Stimulated activated CD8-positive, alpha-beta memory T cell treated with anti-CD3 and anti-CD28 coated beads, Interleukin-15, amount 100 ng/mL, for 48 hours (primary cell): ENCODE results near the gene LTBP4.

Experiments used
- DNase-seq, 2 donors: peaks; one replicate each; pipeline ENCODE4 v3.0.0-alpha.2; 2020; ENCODE audit warnings: low read depth in 2 of 2

Gene LTBP4

DNA sequence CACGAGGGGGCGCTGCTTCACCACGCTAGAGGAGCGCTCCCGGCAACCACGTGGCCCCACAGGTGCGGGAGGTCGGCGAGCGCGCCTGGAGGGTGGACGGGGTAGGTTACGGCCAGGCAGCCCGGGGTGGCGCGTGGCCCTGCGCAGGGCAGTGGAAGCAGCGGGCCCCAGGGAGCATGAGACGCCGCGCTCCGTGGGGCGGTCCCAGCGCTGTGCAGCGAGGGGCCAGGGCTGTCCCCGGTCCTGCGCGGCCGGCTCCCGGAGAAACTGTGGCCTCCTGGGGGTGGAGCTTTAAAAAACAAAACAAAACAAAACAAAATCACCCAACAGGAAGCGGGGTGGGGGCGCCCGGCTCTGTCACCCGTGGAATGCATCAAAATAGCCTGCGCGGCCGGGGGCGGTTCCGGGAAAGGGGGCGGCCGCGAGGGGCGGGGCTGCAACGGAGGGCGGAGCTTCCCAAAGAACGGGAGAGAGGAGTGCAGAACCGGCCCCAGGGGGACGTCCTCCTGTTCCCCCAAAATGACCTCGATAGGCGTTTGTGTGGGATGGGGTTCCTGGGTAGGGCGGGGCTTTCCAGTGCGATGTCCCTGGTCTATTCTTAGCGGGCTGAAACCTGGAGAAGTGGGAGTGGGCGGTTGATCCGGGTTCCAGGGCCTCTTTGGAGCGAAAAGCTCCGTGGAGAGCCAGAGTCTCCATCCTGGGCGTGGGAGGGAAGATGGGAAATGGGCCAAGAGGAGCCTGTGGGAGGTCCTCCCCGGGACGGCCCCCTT, 61.9 kb downstream of the LTBP4 start:
- DNase-seq = peak; percentile 80 to 83

DNA sequence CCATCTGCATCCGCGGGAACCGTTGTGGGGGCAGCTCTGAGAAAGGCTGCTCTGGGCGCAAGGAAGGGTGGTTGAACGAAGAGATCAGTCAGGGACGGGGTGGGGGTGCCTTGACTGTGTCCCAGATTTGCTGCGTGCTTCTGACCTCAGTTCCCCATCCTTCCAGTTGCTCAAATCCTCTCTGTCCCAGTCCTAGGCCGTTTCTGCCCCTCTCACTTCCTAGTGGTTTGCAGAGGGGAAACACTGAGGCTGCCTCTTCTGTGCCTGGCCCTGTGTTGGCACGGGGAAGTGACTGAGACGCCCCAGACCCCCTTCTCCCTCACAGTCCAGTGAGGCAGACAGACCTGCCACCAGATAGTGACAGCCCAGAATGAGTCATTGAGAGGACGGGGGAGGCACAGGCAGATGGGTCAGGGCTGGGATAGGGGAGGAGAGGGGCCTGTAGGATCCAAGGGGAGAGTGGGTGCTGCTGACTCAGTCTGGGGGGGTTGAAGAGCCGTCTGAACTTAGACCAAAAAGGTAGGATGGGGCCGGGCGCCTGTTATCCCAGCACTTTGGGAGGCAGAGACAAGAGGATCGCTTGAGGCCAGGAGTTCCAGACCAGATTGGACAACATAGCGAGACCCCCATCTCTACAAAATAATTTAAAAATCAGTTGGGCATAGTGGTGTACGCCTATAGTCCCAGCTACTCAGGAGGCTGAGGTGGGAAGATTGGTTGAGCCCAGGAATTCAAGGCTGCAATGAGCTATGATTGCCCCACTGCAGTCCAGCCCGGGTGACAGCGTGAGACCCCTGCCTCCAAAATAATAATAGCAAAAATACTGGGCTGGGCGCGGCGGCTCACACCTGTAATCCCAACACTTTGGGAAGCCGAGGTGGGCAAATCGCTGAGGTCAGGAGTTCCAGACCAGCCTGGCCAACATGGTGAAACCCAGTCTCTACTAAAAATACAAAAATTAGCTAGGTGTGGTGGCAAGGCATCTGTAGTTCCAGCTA, 62.8 kb downstream of the LTBP4 start:
- no peak for DNase-seq

DNA sequence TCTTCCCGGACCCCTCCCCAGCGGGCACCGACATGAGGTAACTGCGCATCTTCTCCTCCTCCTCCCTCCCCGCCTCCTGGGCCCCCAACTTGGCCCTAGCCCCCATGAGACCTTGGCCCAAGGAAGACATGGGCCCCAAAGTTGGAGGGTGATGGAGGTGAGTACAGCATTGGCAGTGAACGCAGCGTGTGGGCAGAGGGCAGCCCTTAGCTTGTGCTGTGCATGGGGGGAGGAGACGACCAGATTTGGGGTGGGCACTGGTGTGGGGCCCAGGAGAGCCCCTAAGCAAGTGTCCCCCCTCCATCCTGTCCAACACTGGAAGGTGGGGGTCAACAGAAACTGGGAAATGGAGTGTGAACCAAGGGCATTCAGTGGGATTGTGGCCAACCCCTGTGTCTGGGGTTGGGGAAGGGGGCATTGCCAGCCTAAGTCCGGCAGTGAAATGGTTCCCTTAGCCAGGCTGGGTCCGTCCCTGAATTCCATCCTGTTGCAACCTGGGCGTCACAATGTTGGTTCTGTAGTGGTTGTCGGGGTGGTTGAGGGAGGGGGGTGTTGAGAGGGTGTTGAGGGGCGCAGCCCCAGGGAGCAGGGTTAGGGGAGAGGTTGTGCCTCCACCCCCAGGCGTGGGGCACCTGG, 65.8 kb downstream of the LTBP4 start:
- DNase-seq = no peak

DNA sequence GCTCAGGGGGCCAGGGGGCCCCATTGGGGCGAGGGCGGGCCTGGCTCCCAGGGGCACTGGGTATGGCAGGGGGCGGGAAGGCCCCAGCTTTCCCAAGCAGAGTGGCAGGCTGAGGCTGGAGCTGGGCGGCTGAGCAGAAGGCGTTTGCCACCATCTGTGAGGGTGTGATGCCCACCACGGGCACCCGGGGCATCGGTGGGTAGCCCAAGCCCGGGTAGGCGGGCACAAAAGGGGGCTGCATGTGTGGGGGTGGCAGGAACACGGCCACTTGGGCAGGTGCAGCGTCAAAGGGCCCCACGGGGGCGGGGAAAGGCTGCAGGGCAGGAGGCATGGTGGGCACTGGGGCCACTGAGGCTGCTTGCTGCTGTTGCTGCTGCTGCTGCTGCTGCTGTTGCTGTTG, 66.4 kb downstream of the LTBP4 start:
- no peak for DNase-seq

DNA sequence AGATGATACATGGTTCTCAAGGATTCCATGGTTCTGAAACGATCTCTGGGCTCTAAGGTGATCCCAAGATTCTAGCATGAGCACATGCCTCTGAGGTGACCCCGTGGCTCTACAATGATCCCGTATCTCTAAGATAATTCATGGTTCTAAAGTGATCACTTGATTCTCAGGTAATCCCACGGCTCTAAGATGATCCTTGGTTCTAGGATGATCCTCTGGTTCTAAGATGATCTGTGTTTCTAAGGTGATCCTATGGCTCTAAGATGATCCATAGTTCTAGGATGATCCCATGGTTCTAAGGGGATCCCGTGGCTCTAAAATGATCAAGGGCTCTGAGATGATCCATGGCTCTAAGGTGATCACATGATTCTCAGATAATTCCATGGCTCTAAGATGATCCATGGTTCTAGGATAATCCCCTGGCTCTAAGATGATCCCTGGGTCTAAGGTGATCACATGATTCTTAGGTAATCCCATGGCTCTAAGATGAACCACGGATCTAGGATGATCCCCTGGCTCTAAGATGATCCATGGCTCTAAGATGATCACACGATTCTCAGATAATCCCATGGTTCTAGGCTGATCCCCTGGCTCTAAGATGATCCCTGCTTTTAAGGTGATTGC, 67.9 kb downstream of the LTBP4 start:
- DNase-seq = no peak

DNA sequence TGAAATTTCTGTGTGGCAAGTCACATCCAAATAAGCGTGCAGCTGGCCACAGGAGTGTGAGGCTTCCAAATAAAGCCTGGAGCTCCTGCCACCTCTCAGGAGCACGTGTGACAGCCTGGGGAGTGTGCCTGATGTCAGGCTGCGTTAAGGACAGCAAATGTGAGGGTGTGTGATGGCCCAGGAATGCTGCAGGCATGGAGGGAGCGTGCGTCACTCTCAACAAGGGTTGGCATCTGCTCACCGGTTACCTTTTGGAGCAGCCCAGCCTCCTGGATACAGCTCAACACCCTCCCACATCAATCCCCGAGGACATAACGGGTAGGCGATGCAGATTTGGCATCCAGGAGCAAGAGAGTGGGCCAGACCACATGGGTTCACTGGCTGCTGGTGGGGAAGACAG, 70.2 kb downstream of the LTBP4 start:
- DNase-seq = no peak

DNA sequence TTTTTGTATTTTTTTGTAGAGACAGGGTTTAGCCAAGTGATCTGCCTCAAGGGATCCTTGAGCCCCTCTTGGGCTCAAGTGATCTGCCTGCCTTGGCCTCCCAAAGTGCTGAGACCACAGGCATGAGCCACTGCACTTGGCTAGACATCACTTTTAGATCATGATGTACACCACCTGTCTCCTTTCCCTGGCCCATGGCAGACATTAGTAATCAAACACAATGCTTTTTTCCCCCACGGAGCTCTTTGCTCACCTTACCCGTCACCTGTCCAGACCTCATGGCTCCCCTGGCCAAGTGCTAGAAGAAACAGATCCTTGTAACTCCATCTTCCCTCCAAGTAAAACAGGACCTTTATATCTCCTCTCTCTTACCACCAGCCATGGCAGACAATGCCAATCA, 70.9 kb downstream of the LTBP4 start:
- DNase-seq = no peak

DNA sequence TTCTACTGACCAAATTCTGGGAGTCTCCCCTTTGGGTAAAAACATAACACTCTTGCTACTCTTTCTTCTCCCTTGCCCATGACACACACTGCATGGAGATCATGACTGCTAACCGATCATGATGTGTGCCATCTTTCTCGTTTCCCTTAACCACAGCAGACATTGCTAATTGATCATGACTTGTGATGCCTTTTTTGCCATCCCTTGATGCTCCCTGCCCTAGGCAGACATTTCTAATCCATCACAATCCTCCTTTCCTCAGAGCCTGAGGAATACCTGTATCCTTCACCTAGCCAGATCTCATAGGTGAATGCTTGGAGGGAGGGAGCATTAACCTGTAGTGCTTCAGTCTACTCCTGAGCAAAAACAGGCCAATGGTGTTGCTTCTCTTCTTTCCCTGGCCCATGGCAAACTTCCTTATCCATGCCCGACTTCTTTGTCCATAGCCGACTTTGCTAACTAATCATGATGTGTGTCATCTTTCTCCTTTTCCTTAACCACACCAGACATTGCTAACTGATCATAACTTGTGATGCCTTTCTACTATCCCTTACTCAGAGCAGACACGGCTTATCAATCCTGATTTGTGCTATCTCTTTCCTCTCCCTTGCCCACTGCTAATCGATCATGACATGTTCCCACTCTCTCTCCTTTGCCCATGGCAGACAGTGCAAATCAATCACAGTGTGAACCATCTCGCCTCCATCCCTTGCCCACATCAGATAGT, 71.6 kb downstream of the LTBP4 start:
- DNase-seq = no peak

DNA sequence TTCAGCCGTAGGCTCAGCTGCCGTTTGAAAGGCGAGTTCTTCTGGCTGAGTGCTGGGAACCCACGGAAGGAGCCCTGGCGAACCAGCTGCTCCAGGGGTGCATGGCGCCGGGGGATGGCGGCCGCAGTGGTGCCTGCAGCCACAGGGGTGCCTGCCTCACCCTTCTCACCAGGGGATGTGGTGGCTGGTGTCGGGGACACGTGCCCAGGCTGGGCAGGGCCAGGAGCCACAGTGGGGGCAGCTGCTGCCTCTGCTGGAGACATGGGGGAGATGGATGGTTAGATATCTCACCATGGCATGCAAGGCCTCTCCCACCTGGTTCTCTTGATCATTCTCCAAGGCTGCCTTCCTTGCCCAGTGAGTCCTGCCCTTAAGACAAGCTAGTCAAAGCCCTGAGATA, 72.2 kb downstream of the LTBP4 start:
- DNase-seq = no peak

DNA sequence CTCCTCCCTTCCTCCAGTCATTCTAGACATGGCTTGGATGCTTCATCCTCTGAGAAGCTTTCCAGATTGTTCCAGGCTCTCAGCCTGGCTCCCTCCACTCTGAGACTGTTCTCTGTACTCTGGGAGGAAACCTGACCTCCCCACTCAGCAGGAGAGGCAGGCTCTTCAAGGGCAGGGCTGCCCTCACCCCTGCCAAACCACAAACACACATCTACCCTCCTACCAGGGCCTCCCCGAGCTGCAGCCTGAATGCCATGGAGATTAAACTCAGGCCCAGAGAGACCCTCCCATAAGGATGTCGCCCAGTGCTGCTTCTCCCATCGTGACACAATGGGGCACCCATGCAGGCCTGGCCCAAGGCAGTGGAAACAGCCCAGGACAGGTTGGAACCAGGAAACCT, 73.1 kb downstream of the LTBP4 start:
- no peak for DNase-seq

DNA sequence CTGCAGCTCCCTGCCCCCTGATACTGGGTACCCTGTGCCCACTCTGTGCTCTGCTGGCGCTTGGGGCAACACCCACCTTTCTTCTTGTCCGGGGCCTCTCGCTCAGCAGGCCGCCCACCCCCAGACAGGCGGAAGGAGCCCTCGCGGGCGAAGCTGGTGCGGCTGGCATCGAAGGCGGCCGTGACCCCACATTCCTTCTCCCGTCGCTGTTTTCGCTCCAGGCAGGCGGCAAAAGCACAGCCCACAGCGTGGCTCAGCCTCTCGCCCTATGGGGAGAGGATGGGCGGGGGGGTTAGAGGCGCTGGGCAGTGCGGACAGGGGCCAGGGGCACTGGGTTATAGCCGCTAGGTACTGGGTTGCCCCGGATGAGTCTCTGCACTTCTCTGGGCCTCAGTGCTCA, 76.0 kb downstream of the LTBP4 start:
- DNase-seq = no peak
